Measurements from ENCODE around the gene DLGAP1. TPM values are rescaled to one million over a fixed set of nuclear protein-coding genes. Genes with fewer than 3 reads are reported as not detected.

The DLGAP1 gene
- total and polyA plus RNA-seq, 2 donors, result 0.24 to 0.41 TPM

DNA sequence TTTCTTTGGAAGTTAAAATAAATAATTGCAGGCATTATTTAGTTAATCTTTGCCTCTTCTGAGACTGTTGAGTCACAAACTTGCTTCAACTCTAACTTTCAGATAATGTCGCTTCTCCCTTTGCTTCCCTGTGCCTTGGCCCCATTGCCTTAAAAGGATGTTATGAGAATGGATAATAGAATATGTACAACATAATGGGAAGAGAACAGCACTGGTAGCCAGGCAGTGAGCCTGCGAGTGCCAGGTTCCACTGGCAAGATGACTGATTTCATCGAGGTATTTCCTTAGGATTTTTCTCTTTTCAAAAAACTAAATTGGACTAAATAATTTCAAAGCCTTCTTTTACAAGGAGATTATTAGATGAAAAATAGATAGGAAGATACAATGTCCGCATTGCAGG is 584.2 kb downstream of the DLGAP1 start:
- no peaks in the 10 kb centered on the region for H3K9me3 ChIP-seq (ENCODE audit: control insufficient read depth in 2 of 2, insufficient read depth in 1 of 2, low read length in 1 of 2)
- no peak for DNase-seq (ENCODE audit: low read depth in 6 of 9, low spot score in 9 of 9)
- peaks cover 0 to 3% of the 10 kb centered on the region in 2 donors for H3K4me1 ChIP-seq (ENCODE audit: control insufficient read depth in 2 of 2, insufficient read depth in 2 of 2, low read length in 2 of 2)
- H3K27ac ChIP-seq (ENCODE audit: low read depth in 1 of 2, low read length in 1 of 2), result no peak overlapping the region
- H3K4me3 ChIP-seq (ENCODE audit: low read length in 2 of 2), result no peak overlapping the region
- H3K36me3 ChIP-seq (ENCODE audit: control insufficient read depth in 2 of 2, insufficient read depth in 2 of 2, low read length in 1 of 2), result no peaks in the 10 kb centered on the region
- H3K27me3 ChIP-seq (ENCODE audit: control insufficient read depth in 2 of 2, insufficient read depth in 1 of 2, low read length in 1 of 2), result no peaks in the 10 kb centered on the region
- WGBS, result 96% methylated on average over 4 of the region's 4 CpGs

DNA sequence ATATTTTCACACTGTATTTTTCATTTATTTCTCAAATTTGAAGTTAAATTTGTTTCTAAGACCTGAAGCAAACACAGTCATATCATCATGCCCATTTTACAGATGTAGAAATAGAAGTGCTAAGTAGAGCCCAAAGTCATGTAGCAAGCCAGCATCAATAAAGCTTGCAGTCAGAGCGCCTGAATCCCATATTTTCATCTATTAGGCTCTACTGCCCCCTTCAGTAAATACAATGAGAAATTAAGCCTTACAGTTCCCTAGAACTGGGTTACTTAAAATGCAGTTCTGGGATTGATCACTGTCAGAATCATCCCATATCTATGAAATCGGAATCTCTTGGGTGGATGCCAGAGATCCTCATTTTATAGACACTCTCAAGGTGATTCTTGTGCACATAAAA is 585.3 kb downstream of the DLGAP1 start:
- WGBS, result 38% methylated on average over 2 of the region's 2 CpGs
- DNase-seq (ENCODE audit: low read depth in 6 of 9, low spot score in 9 of 9), result peak in 4 of 9 donors; percentile 3 to 43 (median 12)
- peaks cover 0 to 3% of the 10 kb centered on the region in 2 donors for H3K4me1 ChIP-seq (ENCODE audit: control insufficient read depth in 2 of 2, insufficient read depth in 2 of 2, low read length in 2 of 2)
- no peak overlapping the region for H3K4me3 ChIP-seq (ENCODE audit: low read length in 2 of 2)
- no peak overlapping the region for H3K27ac ChIP-seq (ENCODE audit: low read depth in 1 of 2, low read length in 1 of 2)
- H3K36me3 ChIP-seq (ENCODE audit: control insufficient read depth in 2 of 2, insufficient read depth in 2 of 2, low read length in 1 of 2), result no peaks in the 10 kb centered on the region
- H3K9me3 ChIP-seq (ENCODE audit: control insufficient read depth in 2 of 2, insufficient read depth in 1 of 2, low read length in 1 of 2), result no peaks in the 10 kb centered on the region
- no peaks in the 10 kb centered on the region for H3K27me3 ChIP-seq (ENCODE audit: control insufficient read depth in 2 of 2, insufficient read depth in 1 of 2, low read length in 1 of 2)

DNA sequence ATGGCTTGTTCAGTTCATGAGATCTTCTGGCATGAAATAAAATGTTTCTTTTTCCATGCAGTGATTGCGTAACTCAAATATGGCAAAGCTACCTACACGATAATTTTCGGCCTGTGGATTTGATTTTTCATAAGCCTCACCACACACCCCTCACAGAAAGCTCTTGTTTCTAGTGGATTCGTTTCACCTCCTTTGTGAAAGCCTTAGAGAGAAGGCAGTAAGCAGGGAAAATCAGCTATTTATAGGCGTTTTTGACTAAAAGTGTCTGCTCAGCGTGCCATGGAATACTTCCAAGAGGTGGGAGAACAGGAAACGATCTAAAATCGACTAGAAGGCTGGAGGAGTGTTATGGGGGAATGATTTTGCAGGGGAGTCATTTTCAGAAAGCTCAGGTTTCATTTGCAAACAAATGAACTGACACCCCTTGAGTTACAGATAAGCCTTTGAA is 587.2 kb downstream of the DLGAP1 start:
- Histone ChIP-seq H3K9me3 (ENCODE audit: control insufficient read depth in 2 of 2, insufficient read depth in 1 of 2, low read length in 1 of 2) (no peaks in the 10 kb centered on the region), H3K4me1 (ENCODE audit: control insufficient read depth in 2 of 2, insufficient read depth in 2 of 2, low read length in 2 of 2) (peaks cover 0 to 3% of the 10 kb centered on the region in 2 donors), H3K36me3 (ENCODE audit: control insufficient read depth in 2 of 2, insufficient read depth in 2 of 2, low read length in 1 of 2) (no peaks in the 10 kb centered on the region), H3K27ac (ENCODE audit: low read depth in 1 of 2, low read length in 1 of 2) (no peak overlapping the region), H3K27me3 (ENCODE audit: control insufficient read depth in 2 of 2, insufficient read depth in 1 of 2, low read length in 1 of 2) (no peaks in the 10 kb centered on the region), H3K4me3 (ENCODE audit: low read length in 2 of 2) (no peak overlapping the region)
- 87% methylated on average over 8 of the region's 8 CpGs for WGBS
- no peak for DNase-seq (ENCODE audit: low read depth in 6 of 9, low spot score in 9 of 9)

DNA sequence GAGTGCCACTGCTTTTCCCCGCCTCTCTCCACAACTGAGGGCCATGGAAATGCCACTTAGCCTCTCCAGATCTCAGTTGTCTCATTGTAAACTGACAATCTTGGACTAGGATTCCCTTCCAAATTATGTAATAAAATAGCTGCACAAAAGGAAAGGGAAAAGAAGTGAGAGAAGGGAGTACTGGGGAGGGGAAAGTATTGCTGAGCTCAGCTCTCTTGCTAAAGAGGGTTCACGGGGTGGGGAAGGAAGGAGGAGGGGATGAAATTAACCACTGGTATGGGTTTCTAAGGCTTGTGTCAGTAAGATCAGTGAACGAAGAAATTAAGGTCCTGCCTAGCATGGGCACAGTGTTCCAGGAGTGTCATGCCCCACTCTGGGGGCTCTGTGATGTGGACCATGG is 587.9 kb downstream of the DLGAP1 start:
- H3K36me3 ChIP-seq (ENCODE audit: control insufficient read depth in 2 of 2, insufficient read depth in 2 of 2, low read length in 1 of 2), result no peaks in the 10 kb centered on the region
- no peaks in the 10 kb centered on the region for H3K9me3 ChIP-seq (ENCODE audit: control insufficient read depth in 2 of 2, insufficient read depth in 1 of 2, low read length in 1 of 2)
- H3K27me3 ChIP-seq (ENCODE audit: control insufficient read depth in 2 of 2, insufficient read depth in 1 of 2, low read length in 1 of 2), result no peaks in the 10 kb centered on the region
- H3K4me3 ChIP-seq (ENCODE audit: low read length in 2 of 2), result no peak overlapping the region
- peak overlapping the region in 1 of 2 donors; percentile 55 for H3K27ac ChIP-seq (ENCODE audit: low read depth in 1 of 2, low read length in 1 of 2)
- DNase-seq (ENCODE audit: low read depth in 6 of 9, low spot score in 9 of 9), result no peak
- 86% methylated on average over 3 of the region's 3 CpGs for WGBS
- H3K4me1 ChIP-seq (ENCODE audit: control insufficient read depth in 2 of 2, insufficient read depth in 2 of 2, low read length in 2 of 2), result peaks cover 0 to 3% of the 10 kb centered on the region in 2 donors

- WGBS, result 95% methylated on average over 4 of the region's 4 CpGs
- no peaks in the 10 kb centered on the region for H3K27me3 ChIP-seq (ENCODE audit: control insufficient read depth in 2 of 2, insufficient read depth in 1 of 2, low read length in 1 of 2)
- DNase-seq (ENCODE audit: low read depth in 6 of 9, low spot score in 9 of 9), result no peak
- H3K4me1 ChIP-seq (ENCODE audit: control insufficient read depth in 2 of 2, insufficient read depth in 2 of 2, low read length in 2 of 2), result peaks cover 0 to 3% of the 10 kb centered on the region in 2 donors
- H3K9me3 ChIP-seq (ENCODE audit: control insufficient read depth in 2 of 2, insufficient read depth in 1 of 2, low read length in 1 of 2), result no peaks in the 10 kb centered on the region
- no peak overlapping the region for H3K27ac ChIP-seq (ENCODE audit: low read depth in 1 of 2, low read length in 1 of 2)
- H3K4me3 ChIP-seq (ENCODE audit: low read length in 2 of 2), result no peak overlapping the region
- H3K36me3 ChIP-seq (ENCODE audit: control insufficient read depth in 2 of 2, insufficient read depth in 2 of 2, low read length in 1 of 2), result no peaks in the 10 kb centered on the region
Measured at GRCh38 chr18:3864669-3865298, 590.3 kb downstream of the DLGAP1 start.

- H3K4me1 ChIP-seq (ENCODE audit: control insufficient read depth in 2 of 2, insufficient read depth in 2 of 2, low read length in 2 of 2), result peaks cover 0 to 3% of the 10 kb centered on the region in 2 donors
- no peak for DNase-seq (ENCODE audit: low read depth in 6 of 9, low spot score in 9 of 9)
- no peak overlapping the region for H3K27ac ChIP-seq (ENCODE audit: low read depth in 1 of 2, low read length in 1 of 2)
- H3K27me3 ChIP-seq (ENCODE audit: control insufficient read depth in 2 of 2, insufficient read depth in 1 of 2, low read length in 1 of 2), result no peaks in the 10 kb centered on the region
- no peaks in the 10 kb centered on the region for H3K36me3 ChIP-seq (ENCODE audit: control insufficient read depth in 2 of 2, insufficient read depth in 2 of 2, low read length in 1 of 2)
- 98% methylated on average over 4 of the region's 4 CpGs for WGBS
- no peak overlapping the region for H3K4me3 ChIP-seq (ENCODE audit: low read length in 2 of 2)
- H3K9me3 ChIP-seq (ENCODE audit: control insufficient read depth in 2 of 2, insufficient read depth in 1 of 2, low read length in 1 of 2), result no peaks in the 10 kb centered on the region
Measured at GRCh38 chr18:3863593-3863992, 591.5 kb downstream of the DLGAP1 start.

- Histone ChIP-seq H3K4me3 (ENCODE audit: low read length in 2 of 2) (no peak overlapping the region), H3K4me1 (ENCODE audit: control insufficient read depth in 2 of 2, insufficient read depth in 2 of 2, low read length in 2 of 2) (peaks cover 0 to 3% of the 10 kb centered on the region in 2 donors), H3K27ac (ENCODE audit: low read depth in 1 of 2, low read length in 1 of 2) (no peak overlapping the region), H3K36me3 (ENCODE audit: control insufficient read depth in 2 of 2, insufficient read depth in 2 of 2, low read length in 1 of 2) (no peaks in the 10 kb centered on the region), H3K27me3 (ENCODE audit: control insufficient read depth in 2 of 2, insufficient read depth in 1 of 2, low read length in 1 of 2) (no peaks in the 10 kb centered on the region), H3K9me3 (ENCODE audit: control insufficient read depth in 2 of 2, insufficient read depth in 1 of 2, low read length in 1 of 2) (no peaks in the 10 kb centered on the region)
- 90% methylated on average over 4 of the region's 4 CpGs for WGBS
- no peak for DNase-seq (ENCODE audit: low read depth in 6 of 9, low spot score in 9 of 9)
Measured at GRCh38 chr18:3863006-3863405, 592.1 kb downstream of the DLGAP1 start.

GRCh38 chr18:3861495-3861894 is 593.6 kb downstream of the DLGAP1 start:
- no peaks in the 10 kb centered on the region for H3K27me3 ChIP-seq (ENCODE audit: control insufficient read depth in 2 of 2, insufficient read depth in 1 of 2, low read length in 1 of 2)
- no peak for DNase-seq (ENCODE audit: low read depth in 6 of 9, low spot score in 9 of 9)
- H3K4me1 ChIP-seq (ENCODE audit: control insufficient read depth in 2 of 2, insufficient read depth in 2 of 2, low read length in 2 of 2), result no peaks in the 10 kb centered on the region
- no peak overlapping the region for H3K27ac ChIP-seq (ENCODE audit: low read depth in 1 of 2, low read length in 1 of 2)
- no peaks in the 10 kb centered on the region for H3K9me3 ChIP-seq (ENCODE audit: control insufficient read depth in 2 of 2, insufficient read depth in 1 of 2, low read length in 1 of 2)
- 98% methylated on average over 1 of the region's 1 CpG for WGBS
- H3K4me3 ChIP-seq (ENCODE audit: low read length in 2 of 2), result no peak overlapping the region
- H3K36me3 ChIP-seq (ENCODE audit: control insufficient read depth in 2 of 2, insufficient read depth in 2 of 2, low read length in 1 of 2), result no peaks in the 10 kb centered on the region

- 89% methylated on average over 1 of the region's 1 CpG for WGBS
- Histone ChIP-seq H3K4me1 (ENCODE audit: control insufficient read depth in 2 of 2, insufficient read depth in 2 of 2, low read length in 2 of 2) (no peaks in the 10 kb centered on the region), H3K9me3 (ENCODE audit: control insufficient read depth in 2 of 2, insufficient read depth in 1 of 2, low read length in 1 of 2) (no peaks in the 10 kb centered on the region), H3K27me3 (ENCODE audit: control insufficient read depth in 2 of 2, insufficient read depth in 1 of 2, low read length in 1 of 2) (no peaks in the 10 kb centered on the region), H3K27ac (ENCODE audit: low read depth in 1 of 2, low read length in 1 of 2) (no peak overlapping the region), H3K4me3 (ENCODE audit: low read length in 2 of 2) (no peak overlapping the region), H3K36me3 (ENCODE audit: control insufficient read depth in 2 of 2, insufficient read depth in 2 of 2, low read length in 1 of 2) (no peaks in the 10 kb centered on the region)
- DNase-seq (ENCODE audit: low read depth in 6 of 9, low spot score in 9 of 9), result no peak
Measured at GRCh38 chr18:3857544-3857943, 597.6 kb downstream of the DLGAP1 start.

Measured in thymus (tissue), 11 donors.